WERI-Rb-1 (cell line): ENCODE results near the gene GPI.
"Not testable (repeated sequence)": the region's sequence is repeated elsewhere in the genome, so short reads cannot be mapped to it uniquely, and the experiment has no call there.

Experiments
- DNase-seq: peaks from one replicate; pipeline ENCODE4 v3.0.0-alpha.2; 2020
- H3K27ac ChIP-seq: fragments of 250-450 bp; sonication (Bioruptor Pico); 2 replicates; pipeline ENCODE4 v1.5.1; 2020; ENCODE audit warnings: mild to moderate bottlenecking, moderate library complexity
- H3K27me3 ChIP-seq: fragments of 250-450 bp; sonication (Bioruptor Pico); 2 replicates; pipeline ENCODE4 v1.5.1; 2021; ENCODE audit warnings: mild to moderate bottlenecking, low read depth, moderate library complexity; ENCODE audit not compliant: insufficient read depth, severe bottlenecking
- H3K36me3 ChIP-seq: fragments of 250-450 bp; sonication (Bioruptor Pico); 2 replicates; pipeline ENCODE4 v1.5.1; 2020; ENCODE audit warnings: mild to moderate bottlenecking, moderate library complexity
- H3K4me3 ChIP-seq: 2 replicates; pipeline ENCODE4 v1.5.1; 2011; ENCODE audit warnings: low read depth, mild to moderate bottlenecking, control low read depth, low read length
- H3K9me3 ChIP-seq: fragments of 250-450 bp; sonication (Bioruptor Pico); 2 replicates; pipeline ENCODE4 v1.5.1; 2021; ENCODE audit warnings: mild to moderate bottlenecking, moderate library complexity; ENCODE audit not compliant: severe bottlenecking
- CTCF ChIP-seq: IDR thresholded peaks from 2 replicates; pipeline ENCODE4 v1.5.1; 2011; ENCODE audit warnings: low read depth, mild to moderate bottlenecking, control low read depth, inconsistent platforms, low read length

Gene GPI

GRCh38 chr19:34393031-34393430, 28.0 kb downstream of the GPI start:
- DNase-seq, result no peak
- Histone ChIP-seq H3K27ac (no peak overlapping the region), H3K4me3 (no peak overlapping the region), H3K27me3 (no peaks in the 10 kb centered on the region), H3K36me3 (peaks cover 59% of the 10 kb centered on the region), H3K9me3 (no peaks in the 10 kb centered on the region)
- TF ChIP-seq CTCF, result no peak

- no peak for TF ChIP-seq CTCF
- Histone ChIP-seq H3K36me3 (peaks cover 53% of the 10 kb centered on the region), H3K4me3 (no peak overlapping the region), H3K9me3 (no peaks in the 10 kb centered on the region), H3K27ac (no peak overlapping the region), H3K27me3 (no peaks in the 10 kb centered on the region)
- DNase-seq, result no peak
These were observed 28.6 kb downstream of the GPI start for GRCh38 chr19:34393629-34394028.

GRCh38 chr19:34397853-34398252, 32.9 kb downstream of the GPI start:
- peaks cover 55% of the 10 kb centered on the region for H3K36me3 ChIP-seq

GRCh38 chr19:34399886-34400285, 34.9 kb downstream of the GPI start:
- Histone ChIP-seq H3K36me3 (peaks cover 45% of the 10 kb centered on the region), H3K9me3 (no peaks in the 10 kb centered on the region), H3K27ac (no peak overlapping the region), H3K27me3 (no peaks in the 10 kb centered on the region), H3K4me3 (no peak overlapping the region)
- DNase-seq, result no peak
- TF ChIP-seq CTCF, result no peak

More at GRCh38 chr19:34397853-34398252, 32.9 kb downstream of the GPI start:
- Histone ChIP-seq H3K9me3 (no peaks in the 10 kb centered on the region), H3K27ac (no peak overlapping the region), H3K27me3 (no peaks in the 10 kb centered on the region), H3K4me3 (no peak overlapping the region)
- no peak for DNase-seq
- TF ChIP-seq CTCF, result no peak

- not testable (repeated sequence) for DNase-seq, H3K27me3 ChIP-seq, H3K9me3 ChIP-seq, H3K27ac ChIP-seq, H3K4me3 ChIP-seq
- peaks cover 41% of the 10 kb centered on the region for H3K36me3 ChIP-seq
These were observed 35.8 kb downstream of the GPI start for GRCh38 chr19:34400844-34401243.

- no peak for DNase-seq
- Histone ChIP-seq H3K27me3 (no peaks in the 10 kb centered on the region), H3K36me3 (peaks cover 29% of the 10 kb centered on the region), H3K9me3 (no peaks in the 10 kb centered on the region), H3K27ac (no peak overlapping the region), H3K4me3 (no peak overlapping the region)
- TF ChIP-seq CTCF, result no peak
These were observed 37.1 kb downstream of the GPI start for GRCh38 chr19:34402074-34402600.
